HAP-1 (cell line): ENCODE results near the gene ZDHHC8.

Experiments used
- DNase-seq, 2 experiments: peaks; one replicate each; pipeline ENCODE4 v3.0.0-alpha.2; 2016 to 2020; ENCODE audit warnings: low spot score in 2 of 2
- H3K27me3 ChIP-seq: fragments of 250-450 bp; sonication (Bioruptor Pico); 2 replicates; pipeline ENCODE4 v1.5.1; 2020; ENCODE audit warnings: low read depth, mild to moderate bottlenecking, moderate library complexity
- H3K36me3 ChIP-seq: fragments of 250-450 bp; sonication (Bioruptor Pico); replicated peaks from 2 replicates; pipeline ENCODE4 v1.5.1; 2020; ENCODE audit warnings: mild to moderate bottlenecking
- H3K4me1 ChIP-seq: fragments of 250-450 bp; sonication (Bioruptor Pico); 2 replicates; pipeline ENCODE4 v1.5.1; 2020; ENCODE audit warnings: mild to moderate bottlenecking
- H3K4me3 ChIP-seq: fragments of 250-450 bp; sonication (Bioruptor Pico); 2 replicates; pipeline ENCODE4 v1.5.1; 2020; ENCODE audit warnings: mild to moderate bottlenecking, moderate library complexity
- H3K9me3 ChIP-seq: fragments of 250-450 bp; sonication (Bioruptor Pico); 2 replicates; pipeline ENCODE4 v1.5.1; 2020; ENCODE audit warnings: mild to moderate bottlenecking, moderate library complexity
- in situ Hi-C: fragments of 300-500 bp; cut with MboI; formaldehyde crosslinking; loops from 3 replicates; pipeline ENCODE4 v1.14.3; 2020; ENCODE audit warnings: low sequenced_read_pairs, inconsistent platforms, mixed read lengths

ZDHHC8 gene

DNA sequence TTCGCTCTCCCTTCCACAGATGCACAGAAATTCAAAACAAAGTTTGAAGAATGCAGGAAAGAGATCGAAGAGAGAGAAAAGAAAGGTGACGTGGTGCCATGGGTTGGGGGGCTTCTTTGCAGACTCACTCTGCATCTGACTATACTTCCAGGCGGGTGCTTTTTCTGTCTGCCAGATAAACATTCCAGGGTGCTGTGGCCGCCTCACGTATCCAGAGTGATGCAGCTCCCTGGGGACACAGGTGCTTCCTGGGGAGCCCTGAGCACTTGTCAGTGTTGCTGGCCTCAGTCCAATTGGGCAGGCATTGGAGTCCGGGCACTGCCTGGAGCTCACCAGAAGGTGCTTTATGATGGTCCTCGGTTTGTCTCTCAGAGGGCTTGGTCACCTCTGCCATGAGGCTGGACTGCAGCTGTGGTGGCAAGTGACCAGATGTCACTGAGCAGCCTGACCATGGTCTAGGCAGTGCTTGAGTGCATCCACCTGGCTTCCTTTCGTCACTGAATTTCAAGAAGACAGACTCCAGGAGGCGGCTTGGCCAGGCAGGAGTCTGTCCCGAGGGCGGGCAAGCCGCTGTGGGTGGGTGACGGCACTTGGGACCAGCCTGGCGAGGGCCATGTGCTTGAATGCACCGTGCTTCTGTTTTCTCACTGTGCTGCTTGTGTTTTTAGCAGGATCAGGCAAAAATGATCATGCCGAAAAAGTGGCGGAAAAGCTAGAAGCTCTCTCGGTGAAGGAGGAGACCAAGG lies 5.1 kb upstream of the ZDHHC8 start:
- in situ Hi-C loops, result no loop called here
- no peak overlapping the region for H3K4me3 ChIP-seq
- H3K4me1 ChIP-seq, result no peaks in the 10 kb centered on the region
- H3K36me3 ChIP-seq, result peaks cover 53% of the 10 kb centered on the region
- H3K9me3 ChIP-seq, result no peaks in the 10 kb centered on the region
- H3K27me3 ChIP-seq, result no peaks in the 10 kb centered on the region
- no peak for DNase-seq

- in situ Hi-C loops, result no loop called here
- H3K36me3 ChIP-seq, result peaks cover 44% of the 10 kb centered on the region
- H3K4me3 ChIP-seq, result no peak overlapping the region
- DNase-seq, result no peak
- H3K9me3 ChIP-seq, result no peaks in the 10 kb centered on the region
- no peaks in the 10 kb centered on the region for H3K27me3 ChIP-seq
- H3K4me1 ChIP-seq, result no peaks in the 10 kb centered on the region
Measured at GRCh38 chr22:20127318-20127868, 4.2 kb upstream of the ZDHHC8 start.

DNA sequence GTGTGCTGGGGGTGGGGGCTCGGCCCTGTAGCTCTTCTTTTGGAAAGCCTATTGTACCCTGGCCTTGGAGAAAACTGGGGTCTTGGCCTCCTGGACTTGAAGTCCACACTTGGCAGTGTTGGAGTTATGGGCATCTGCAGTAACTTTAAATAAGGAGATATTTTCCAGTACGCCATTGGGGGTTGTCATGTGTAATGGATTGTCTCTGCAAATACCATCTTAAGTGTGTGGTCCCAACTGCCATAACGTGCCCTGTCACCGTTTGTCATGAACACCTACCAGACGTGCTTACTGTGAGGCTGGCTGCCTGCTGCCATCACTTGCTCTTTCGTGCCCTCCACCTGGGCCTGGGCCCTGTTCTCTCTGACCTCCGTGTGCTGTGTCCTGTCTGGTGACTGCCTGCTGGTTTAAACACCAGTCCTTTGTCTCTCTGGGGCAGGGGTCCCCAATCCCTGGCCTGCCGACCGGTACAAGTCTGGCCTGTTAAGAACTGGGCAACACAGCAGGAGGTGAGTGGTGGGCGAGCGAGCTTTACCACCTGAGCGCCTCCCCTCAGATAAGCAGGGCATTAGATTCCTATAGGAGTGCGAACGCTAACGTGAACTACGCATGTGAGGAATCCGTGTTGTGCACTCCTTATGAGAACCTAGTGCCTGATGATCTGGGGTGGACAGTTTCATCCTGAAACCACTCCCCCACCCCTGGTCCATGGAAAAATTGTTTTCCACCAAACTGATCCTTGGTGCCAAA lies 3.6 kb upstream of the ZDHHC8 start:
- in situ Hi-C loops, result no loop called here

GRCh38 chr22:20128619-20128901 lies 3.0 kb upstream of the ZDHHC8 start:
- no peak for DNase-seq
- Histone ChIP-seq H3K36me3 (peaks cover 40% of the 10 kb centered on the region), H3K4me3 (no peak overlapping the region), H3K27me3 (no peaks in the 10 kb centered on the region), H3K9me3 (no peaks in the 10 kb centered on the region), H3K4me1 (no peaks in the 10 kb centered on the region)
- in situ Hi-C loops, result no loop called here

More for the DNA sequence above, 3.6 kb upstream of the ZDHHC8 start:
- Histone ChIP-seq H3K9me3 (no peaks in the 10 kb centered on the region), H3K4me1 (no peaks in the 10 kb centered on the region), H3K4me3 (no peak overlapping the region), H3K27me3 (no peaks in the 10 kb centered on the region), H3K36me3 (peaks cover 43% of the 10 kb centered on the region)
- no peak for DNase-seq

DNA sequence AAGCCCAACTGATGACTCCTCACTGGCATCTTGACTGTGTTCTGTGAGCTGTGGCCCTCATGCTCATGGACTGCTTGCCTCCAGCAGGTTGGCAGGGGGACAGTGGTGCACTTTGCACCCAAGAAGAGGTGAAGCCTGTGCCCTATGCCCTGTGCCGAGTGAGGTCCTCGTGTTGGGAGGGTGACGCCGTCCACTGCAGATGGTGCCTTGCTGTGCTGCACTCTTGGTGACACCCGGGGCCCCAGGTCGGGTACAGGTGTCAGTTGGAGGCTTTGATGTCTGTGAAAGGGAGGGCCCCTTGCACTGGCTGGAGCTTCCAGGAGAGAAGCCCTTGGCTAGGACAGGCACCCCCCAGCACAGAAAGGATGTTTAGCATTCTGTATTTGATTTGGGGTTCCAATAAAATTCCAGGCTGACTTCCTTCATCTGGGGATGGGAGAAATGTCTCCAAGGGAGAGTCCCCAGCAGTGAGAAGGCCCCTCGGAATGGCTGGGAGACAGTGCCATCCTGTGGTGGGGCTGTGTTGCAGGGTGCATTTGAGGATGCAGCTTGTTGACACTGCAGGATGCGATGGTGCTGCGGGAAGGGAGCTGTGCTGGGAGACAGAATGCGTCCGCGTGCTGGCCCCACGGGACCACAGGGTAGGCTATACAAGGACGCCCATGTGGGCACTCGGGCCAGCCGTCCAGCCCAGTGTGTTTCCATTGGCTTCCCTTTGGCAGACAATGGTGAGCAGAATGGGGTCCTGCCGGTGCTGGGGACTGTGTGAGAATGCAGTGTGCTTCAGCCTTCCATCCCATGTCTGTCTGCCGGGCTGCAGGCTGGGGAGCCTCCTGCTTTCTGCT lies 2.5 kb upstream of the ZDHHC8 start:
- H3K36me3 ChIP-seq, result peaks cover 34% of the 10 kb centered on the region
- no peaks in the 10 kb centered on the region for H3K27me3 ChIP-seq
- in situ Hi-C loops, result no loop called here
- DNase-seq, result peak; percentile 34 to 71
- H3K9me3 ChIP-seq, result no peaks in the 10 kb centered on the region
- no peaks in the 10 kb centered on the region for H3K4me1 ChIP-seq
- H3K4me3 ChIP-seq, result no peak overlapping the region

DNA sequence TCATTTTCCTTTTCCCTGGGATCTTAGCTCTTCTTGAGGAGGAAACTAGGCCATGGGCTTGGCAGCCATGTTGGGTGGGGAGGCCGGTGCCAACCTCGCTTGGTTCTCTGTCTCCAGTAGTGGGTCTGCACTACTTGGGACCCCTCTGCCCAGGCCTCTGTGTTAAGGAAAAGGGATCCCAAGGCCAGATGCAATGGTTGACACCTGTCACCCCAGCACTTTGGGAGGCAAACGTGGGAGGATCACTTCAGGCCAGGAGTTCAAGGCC lies 1.9 kb upstream of the ZDHHC8 start:
- Histone ChIP-seq H3K36me3 (peaks cover 29% of the 10 kb centered on the region), H3K27me3 (no peaks in the 10 kb centered on the region), H3K9me3 (no peaks in the 10 kb centered on the region), H3K4me1 (no peaks in the 10 kb centered on the region), H3K4me3 (no peak overlapping the region)
- in situ Hi-C loops, result no loop called here
- no peak for DNase-seq

GRCh38 chr22:20130319-20130718 lies 1.3 kb upstream of the ZDHHC8 start:
- H3K9me3 ChIP-seq, result no peaks in the 10 kb centered on the region
- H3K36me3 ChIP-seq, result peaks cover 23% of the 10 kb centered on the region
- H3K27me3 ChIP-seq, result no peaks in the 10 kb centered on the region
- in situ Hi-C loops, result no loop called here
- no peaks in the 10 kb centered on the region for H3K4me1 ChIP-seq
- H3K4me3 ChIP-seq, result peak overlapping the region; percentile 51
- no peak for DNase-seq

- in situ Hi-C loops, result no loop called here
- DNase-seq, result peak; percentile 39 to 86
- H3K4me3 ChIP-seq, result peak overlapping the region; percentile 51
- H3K9me3 ChIP-seq, result no peaks in the 10 kb centered on the region
- no peaks in the 10 kb centered on the region for H3K27me3 ChIP-seq
- peaks cover 16% of the 10 kb centered on the region for H3K36me3 ChIP-seq
- no peaks in the 10 kb centered on the region for H3K4me1 ChIP-seq
Measured at GRCh38 chr22:20130731-20131596, 640 bp upstream of the ZDHHC8 start.

GRCh38 chr22:20131859-20132685 lies 468 bp downstream of the ZDHHC8 start:
- peak in 1 of 2 experiments; percentile 29 for DNase-seq
- Histone ChIP-seq H3K27me3 (no peaks in the 10 kb centered on the region), H3K4me1 (no peaks in the 10 kb centered on the region), H3K9me3 (no peaks in the 10 kb centered on the region), H3K4me3 (peak overlapping the region; percentile 61), H3K36me3 (peaks cover 7% of the 10 kb centered on the region)
- in situ Hi-C loops, result no loop called here

DNA sequence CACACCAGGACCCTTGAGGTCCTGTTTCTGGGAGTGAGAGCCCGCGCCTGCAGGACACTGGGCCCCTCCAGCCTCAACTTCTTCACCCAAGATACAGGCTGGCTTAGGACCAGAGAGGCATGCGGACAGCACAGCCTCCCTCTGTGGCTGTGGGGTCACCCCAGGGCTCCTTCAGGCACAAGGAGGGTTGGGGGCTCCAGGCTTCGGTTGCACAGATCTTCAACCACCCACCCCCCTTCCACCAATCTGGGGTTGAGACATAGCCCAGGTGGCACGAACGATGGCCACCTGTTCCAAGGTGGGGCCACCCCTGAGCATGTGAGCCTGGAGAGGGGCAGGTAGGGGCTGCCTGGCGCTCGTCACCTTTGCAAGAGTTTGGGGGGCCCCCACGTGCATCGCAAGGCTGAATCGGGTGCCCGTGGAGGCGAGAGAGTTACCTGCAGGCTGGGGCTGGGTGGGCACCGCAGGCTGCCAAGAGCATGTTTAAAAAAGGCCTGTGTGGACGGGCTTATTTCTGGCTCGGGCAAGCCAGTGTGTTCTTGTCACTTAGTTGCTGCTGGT lies 1.2 kb downstream of the ZDHHC8 start:
- DNase-seq, result no peak
- Histone ChIP-seq H3K4me1 (no peaks in the 10 kb centered on the region), H3K36me3 (peaks cover under 1% of the 10 kb centered on the region), H3K9me3 (no peaks in the 10 kb centered on the region), H3K27me3 (no peaks in the 10 kb centered on the region), H3K4me3 (peak overlapping the region; percentile 61)
- in situ Hi-C loops, result no loop called here

DNA sequence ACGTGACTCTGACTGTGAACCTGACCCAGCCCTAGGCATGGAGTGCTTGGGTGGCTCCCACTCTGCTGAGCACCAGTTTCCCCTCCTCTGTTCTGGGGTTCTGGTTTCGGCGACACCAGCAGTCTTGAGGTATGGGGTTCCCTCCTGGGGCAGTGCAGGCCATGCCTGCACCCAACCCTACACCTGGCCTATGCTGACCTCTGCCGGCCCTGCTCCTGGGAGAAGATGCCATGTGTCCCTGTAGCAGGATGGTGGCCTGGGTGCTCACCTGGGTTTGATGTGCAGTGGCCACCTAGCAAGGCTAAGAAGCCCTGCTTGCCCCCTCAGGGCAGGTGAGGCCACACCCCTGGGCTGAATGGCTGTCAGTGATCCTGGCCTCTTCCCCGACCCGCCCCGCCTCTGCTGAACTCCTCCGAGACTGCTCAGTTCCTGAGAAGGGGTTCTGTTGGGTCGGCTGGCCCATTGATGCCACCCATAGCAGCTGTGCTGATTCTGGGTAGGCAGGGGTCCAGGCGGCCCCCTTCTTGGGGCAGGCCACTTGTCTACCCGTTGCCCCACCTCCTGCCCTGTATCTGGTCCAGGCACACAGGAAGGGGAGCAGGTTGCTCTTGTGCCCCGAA lies 2.4 kb downstream of the ZDHHC8 start:
- Histone ChIP-seq H3K27me3 (no peaks in the 10 kb centered on the region), H3K9me3 (no peaks in the 10 kb centered on the region), H3K4me3 (no peak overlapping the region), H3K4me1 (no peaks in the 10 kb centered on the region), H3K36me3 (no peaks in the 10 kb centered on the region)
- in situ Hi-C loops, result no loop called here
- no peak for DNase-seq

DNA sequence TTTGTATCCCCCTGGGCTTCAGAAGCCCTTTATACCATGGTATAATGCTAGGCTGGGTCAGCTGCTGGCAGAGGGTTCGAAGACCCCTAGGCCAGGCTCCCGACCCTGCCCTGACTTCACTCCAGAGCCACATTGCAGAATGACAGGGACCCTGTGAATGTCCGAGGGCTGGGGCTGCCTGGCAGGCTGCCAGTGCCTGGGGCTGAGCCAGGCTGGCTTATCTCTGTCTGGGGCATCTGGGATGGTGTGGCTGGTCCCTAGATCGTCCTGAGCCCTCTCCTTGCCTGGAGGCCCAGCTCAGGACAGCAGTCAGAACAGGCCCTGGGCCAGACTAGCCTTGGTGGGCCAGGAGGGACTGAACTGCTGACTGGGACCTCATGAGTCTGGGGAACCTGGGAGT lies 3.7 kb downstream of the ZDHHC8 start:
- Histone ChIP-seq H3K4me1 (no peaks in the 10 kb centered on the region), H3K27me3 (no peaks in the 10 kb centered on the region), H3K36me3 (no peaks in the 10 kb centered on the region), H3K9me3 (no peaks in the 10 kb centered on the region), H3K4me3 (no peak overlapping the region)
- DNase-seq, result no peak
- in situ Hi-C loops, result no loop called here
